ENCODE results near the gene IER2.
"Not testable (repeated sequence)": the region's sequence is repeated elsewhere in the genome, so short reads cannot be mapped to it uniquely, and the experiment has no call there.

The IER2 gene

DNA sequence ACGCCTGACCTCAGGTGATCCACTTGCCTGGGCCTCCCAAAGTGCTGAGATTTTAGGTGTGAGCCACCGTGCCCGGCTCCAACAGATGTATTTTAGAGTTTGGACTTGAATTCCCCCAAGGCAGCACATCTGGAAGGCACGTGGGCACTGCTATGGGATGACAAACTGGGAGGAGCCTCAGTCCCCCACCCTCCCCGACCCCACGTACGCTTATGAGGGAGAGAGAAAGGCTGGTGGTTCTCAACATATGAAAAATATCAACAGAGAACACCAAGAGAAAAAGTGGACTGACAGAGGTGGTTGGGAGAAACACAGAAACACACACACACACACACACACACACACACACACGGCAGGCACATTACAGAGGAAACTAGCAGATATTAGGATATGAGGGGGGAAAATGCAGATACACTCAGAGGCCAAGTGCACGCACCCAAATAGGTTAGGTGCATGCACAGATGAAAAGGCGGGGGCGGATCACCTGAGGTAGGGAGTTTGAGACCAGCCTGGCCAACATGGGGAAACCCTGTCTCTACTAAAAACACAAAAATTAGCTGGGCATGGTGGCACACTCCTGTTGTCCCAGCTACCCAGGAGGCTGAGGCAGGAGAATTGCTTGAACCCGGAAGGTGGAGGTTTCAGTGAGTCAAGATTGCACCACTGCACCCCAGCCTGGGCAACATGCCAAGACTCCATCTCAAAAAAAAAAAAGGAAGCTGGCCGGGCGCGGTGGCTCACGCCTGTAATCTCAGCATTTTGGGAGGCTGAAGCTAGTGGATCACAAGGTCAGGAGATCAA is 3.2 kb upstream of the IER2 start:
- DNase-seq = no peak

DNA sequence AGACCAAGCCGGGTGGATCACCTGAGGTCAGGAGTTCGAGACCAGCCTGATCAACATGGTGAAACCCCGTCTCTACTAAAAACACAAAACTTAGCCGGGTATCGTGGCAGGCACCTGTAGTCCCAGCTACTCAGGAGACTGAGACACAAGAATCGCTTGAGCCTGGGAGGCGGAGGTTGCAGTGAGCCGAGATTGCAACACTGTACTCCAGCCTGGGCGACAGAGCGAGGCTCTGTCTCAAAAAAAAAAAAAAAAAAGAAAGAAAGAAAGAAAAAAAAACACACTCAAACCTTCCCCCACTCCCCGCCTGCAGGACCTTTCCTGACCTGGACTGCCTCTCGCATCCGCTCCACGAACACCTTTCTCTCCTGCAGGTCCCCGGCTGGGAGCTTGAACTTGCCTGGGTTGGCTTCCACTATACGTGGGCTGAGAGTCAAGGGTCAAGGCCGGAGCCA is 1.0 kb upstream of the IER2 start:
- not testable (repeated sequence) for DNase-seq

DNA sequence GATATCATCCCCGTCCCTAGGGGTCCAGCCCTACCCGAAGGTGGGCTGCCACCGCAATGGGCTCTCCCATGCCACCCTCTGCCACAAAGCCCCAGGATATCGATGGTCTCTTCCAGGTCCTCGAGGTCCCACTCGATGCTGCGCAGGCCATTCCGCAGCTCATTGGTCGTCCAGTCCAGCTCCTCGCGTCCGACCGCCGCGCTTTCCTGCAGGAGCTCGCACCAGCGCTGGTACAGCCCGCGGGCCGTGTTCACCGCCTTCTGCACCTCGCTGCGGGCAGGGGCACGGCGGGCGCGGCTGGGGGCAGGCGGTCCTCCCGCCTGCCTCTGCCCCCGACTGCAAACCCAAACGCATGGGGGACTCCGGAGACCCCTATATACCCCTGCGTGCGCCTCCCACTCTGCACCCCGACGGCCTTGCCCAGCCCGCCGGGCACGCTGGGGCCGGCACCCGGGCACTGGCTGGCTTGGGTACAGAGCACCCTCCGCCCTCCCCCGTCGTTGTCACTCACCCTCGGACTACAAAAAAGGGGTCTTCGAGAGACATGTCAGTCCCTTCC is 504 bp upstream of the IER2 start:
- DNase-seq = peak; percentile 67

DNA sequence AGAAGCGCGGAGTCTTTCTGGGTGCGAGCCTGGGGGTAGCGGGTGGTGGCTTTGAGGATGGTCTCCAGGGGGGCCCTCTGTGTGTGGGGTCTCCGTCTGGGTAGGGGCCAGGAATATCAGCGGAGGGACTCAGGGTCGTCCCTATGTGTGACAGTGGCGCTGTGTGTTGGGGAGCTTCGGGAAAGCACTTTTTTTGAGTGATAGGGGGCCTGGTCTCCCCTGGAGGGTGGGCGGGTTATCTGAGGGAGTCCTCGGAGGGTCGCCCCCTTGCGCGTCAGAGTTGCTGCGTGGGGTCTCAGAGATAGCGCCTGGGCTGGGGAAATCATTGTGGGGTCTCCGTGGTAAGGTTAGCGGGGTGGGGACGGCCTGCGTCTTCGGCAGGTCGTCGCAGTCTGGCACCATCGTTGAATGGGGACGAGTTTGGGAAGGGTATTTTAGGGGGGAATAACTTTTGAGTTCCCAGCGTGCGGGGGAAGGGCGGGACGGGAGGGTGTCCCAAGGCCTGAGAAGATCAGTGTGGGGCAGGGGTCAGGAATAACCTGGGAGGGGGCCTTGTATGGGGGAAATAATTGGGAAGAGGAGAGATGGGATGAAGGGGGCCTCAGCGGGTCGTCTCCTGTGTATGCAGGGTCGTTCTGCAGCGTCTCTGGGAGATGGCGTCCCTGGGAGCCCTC is 857 bp downstream of the IER2 start:
- peak; percentile 62 for DNase-seq

DNA sequence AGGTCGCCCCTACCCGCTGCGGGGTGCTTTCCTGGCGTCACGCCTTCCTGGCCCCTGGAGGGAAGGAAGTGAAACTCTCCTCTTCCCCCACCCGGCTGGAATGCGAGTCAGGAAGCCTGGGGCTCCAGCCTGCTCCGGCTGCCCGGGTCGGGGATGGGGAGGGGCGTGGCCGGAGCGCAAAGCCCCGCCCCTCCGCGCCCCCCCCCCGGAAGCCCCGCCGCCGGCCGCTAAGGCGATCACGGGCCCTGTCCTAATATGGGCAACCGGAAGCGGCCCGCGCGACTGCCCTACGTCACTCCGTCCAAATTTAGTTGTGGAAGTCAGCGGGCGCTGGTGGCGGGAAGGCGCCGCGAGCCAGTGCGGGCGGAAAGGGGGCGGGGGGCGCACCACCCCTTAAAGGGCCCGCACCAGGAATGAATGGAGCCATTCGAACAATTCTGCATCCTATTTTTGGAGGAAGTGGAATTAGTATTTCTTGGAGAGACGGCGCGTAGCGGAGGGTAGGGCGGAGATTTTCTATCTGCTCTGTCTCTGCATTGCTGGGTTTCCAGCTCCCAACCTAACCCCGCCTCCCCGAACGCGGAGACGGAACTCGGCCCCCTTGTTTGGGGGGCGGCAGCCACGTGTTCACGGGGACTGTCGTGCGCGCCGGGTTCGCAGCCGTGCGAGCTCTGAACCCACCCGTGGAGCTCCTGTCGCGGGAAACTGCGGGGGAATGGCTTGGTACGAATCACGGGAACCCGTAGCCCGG is 1.6 kb downstream of the IER2 start:
- peak; percentile 99 for DNase-seq

DNA sequence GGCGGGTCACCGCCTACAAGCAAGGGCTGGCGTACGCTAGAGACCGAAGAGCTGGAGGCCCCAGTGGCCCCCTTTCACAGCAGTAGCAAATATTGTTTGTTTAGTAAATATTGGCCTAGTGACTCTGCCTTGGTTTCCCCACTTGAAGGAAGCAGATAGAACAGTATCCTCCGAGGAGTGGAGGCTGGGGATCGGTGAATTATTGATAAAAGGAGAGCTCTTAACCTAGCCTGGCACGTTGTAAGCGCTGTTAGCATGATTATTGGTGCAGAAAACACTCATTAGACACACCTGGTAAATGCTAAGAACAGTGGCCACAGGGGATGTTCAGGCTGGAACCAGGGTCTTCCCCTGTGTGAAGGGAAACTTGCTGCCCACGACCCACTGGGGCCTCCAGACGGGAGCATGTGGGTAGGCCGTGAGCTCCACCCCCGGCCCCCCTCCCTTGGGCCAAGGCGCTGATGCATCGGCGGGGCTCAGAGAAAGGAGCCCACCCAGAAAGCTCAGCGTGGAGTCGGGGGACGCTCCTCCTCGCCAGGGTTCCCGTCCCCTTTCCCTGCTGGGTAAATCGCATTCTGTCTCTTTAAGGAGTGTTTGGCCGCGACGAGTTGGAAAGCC is 2.3 kb downstream of the IER2 start:
- DNase-seq = peak; percentile 99

DNA sequence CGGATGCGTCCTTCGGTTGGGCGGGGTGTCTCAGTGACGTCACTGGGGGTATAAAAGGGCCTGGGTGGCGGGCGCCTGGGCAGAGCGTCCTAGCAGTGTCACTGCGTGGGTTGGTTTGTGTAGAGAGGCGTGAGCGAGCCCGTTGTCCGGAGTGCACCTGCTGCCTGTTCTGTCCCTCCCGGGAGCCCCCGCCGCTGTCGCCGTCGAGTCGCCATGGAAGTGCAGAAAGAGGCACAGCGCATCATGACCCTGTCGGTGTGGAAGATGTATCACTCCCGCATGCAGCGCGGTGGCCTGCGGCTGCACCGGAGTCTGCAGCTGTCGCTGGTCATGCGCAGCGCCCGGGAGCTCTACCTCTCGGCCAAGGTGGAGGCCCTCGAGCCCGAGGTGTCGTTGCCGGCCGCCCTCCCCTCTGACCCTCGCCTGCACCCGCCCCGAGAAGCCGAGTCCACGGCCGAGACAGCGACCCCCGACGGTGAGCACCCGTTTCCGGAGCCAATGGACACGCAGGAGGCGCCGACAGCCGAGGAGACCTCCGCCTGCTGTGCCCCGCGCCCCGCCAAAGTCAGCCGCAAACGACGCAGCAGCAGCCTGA is 2.9 kb downstream of the IER2 start:
- DNase-seq = no peak

DNA sequence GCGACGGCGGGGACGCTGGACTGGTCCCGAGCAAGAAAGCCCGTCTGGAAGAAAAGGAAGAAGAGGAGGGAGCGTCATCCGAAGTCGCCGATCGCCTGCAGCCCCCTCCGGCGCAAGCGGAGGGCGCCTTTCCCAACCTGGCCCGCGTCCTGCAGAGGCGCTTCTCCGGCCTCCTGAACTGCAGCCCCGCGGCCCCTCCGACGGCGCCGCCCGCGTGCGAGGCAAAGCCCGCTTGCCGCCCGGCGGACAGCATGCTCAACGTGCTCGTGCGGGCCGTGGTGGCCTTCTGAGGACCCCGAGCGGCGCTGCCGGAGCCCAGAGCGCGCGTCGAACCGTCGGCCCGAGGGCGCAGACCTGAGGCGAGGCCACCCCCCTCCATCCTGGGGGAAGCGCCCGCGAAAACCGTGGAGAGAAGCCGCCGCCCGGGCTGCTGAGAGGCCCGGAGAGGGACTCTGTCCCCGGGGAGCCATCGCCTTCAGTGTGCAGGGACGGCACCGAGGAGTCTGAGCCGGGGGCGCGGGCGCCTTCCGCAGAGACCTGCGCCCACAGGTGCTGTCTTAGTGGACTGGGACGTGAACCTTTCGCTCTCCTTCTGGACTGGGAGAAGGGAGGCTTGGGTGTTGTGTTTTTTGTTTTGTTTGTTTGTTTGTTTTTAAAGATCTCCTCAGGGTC is 3.5 kb downstream of the IER2 start:
- DNase-seq = peak; percentile 80

DNA sequence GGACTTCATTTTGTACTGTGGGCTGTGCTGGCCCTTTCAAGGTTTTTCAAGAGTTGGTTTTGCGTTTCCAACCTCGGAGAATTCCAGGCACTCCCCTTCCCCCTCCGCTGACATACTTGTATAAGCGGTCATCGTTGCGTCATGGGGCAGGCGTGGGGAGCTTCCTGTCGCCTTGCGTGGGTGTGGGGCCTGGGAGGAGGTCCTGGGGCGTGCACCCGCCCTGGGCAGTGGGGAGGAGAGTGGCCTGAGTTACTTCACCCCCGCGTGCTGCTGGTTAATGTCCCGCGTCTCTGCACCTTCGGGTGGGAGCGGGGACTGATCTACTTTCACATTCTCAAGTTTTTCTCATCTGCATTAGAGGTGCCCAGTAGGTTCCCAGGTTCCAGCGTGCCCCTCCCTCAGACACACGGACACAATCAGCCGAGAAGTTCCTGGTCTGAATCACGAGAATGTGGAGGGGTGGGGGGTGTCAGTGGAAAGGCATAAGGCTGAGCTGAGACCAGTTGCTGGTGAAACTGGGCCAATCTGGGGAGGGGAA is 4.1 kb downstream of the IER2 start:
- DNase-seq = peak; percentile 77

DNA sequence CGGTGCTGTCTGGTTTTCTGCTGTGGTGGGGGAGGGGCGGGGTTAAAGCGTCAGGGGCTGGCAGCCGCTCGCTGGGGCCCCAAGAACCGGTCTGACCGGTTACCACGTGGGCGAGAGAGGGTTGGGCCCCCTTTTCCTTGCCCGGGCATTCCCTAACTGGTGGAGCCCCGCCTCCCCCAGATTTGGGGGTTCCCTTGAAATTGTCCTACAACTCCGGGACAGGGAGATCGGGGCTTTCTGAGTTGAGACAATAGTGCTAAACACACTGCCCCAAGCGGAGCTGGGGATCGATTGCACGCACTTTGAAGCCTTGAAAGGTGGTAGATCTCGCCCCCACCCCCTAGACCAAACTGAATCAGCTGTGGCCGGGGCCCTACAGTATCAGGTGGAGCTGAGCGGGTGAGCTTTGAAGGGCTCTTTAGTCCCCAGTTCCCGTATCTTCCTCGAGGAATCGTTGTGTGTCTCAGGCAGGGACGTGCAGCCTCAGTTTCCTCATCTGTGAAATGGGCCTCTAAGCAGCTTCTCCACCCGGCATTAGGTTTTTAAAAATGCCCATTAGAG is 4.8 kb downstream of the IER2 start:
- DNase-seq = peak; percentile 78

DNA sequence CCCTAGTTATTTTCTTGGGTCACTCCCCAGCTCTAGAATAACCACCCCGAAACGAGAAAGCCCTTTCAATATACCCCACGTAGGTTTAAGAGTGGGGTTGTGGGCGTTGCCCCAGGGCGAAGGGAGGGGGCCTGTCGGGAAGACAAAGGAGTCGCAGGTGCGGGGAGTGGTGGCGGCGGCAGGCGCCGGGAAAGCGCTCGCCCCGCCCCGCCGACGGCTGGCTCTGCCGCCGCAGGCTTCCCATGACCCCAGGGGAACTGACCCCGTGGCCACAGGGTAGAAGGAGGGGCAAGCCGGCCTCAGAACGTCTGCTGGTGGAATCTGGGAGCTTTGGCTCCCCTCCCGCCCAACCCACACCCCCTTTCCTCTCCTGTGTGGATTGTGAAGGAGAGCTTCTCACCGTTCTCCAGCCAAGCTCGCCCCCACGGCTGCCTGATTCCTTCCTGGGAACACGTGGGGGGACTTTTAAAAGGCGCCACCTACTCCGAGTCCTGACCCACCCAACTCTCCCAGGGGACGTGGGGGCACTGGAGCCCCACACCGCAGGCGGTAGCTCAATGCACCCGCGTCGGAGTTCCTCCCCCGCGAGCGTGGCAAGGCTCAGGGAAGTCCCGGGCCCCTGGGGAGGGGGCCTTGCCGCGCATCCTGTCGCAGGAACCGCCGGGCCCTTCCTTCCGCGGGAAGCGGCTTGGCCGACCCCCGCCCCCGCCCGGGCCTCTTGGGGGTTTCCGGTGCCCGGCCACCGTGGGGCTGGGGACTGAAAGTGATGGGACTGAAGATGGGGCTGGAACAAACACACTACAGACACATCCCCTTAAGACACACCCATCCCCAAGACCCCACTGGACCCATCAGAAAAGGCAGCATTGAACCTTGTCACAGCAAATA is 5.5 kb downstream of the IER2 start:
- DNase-seq = peak; percentile 87

DNA sequence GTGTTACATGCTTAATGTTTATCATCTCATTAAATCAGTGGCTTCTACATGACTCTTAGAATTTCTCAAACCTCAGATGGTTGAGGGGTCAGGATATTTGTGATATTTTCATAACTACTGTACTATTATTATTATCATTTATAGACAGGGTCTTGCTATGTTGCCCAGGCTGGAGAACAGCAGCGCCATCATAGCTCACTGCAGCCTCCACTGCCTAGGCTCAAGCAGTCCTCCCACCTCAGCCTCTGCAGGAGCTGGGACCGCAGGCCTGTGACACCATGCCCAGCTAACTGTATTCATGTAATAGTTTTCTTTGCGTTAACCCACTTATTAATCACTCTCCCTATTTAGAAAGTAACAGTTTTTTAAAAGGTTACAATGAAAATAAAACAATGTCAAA is 9.5 kb downstream of the IER2 start:
- no peak for DNase-seq

DNA sequence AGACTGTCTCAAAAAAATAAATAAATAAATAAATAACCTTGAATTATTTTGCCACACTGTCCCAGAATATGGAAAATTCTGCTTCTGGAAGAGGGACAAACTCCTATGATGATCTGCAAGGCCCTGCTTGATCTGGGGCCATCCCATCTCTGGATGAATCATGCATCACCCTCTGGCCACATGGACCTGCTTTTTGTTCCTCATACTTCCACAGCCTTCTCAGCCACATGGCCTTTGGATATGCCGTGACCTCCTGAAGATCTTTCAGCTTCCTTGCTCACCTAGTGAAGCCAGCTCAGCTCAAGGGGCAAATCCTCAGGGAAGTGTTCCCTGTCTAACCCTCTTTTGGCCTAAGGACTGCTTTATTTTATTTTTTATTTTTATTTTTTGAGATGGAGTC is 10.3 kb downstream of the IER2 start:
- no peak for DNase-seq

DNA sequence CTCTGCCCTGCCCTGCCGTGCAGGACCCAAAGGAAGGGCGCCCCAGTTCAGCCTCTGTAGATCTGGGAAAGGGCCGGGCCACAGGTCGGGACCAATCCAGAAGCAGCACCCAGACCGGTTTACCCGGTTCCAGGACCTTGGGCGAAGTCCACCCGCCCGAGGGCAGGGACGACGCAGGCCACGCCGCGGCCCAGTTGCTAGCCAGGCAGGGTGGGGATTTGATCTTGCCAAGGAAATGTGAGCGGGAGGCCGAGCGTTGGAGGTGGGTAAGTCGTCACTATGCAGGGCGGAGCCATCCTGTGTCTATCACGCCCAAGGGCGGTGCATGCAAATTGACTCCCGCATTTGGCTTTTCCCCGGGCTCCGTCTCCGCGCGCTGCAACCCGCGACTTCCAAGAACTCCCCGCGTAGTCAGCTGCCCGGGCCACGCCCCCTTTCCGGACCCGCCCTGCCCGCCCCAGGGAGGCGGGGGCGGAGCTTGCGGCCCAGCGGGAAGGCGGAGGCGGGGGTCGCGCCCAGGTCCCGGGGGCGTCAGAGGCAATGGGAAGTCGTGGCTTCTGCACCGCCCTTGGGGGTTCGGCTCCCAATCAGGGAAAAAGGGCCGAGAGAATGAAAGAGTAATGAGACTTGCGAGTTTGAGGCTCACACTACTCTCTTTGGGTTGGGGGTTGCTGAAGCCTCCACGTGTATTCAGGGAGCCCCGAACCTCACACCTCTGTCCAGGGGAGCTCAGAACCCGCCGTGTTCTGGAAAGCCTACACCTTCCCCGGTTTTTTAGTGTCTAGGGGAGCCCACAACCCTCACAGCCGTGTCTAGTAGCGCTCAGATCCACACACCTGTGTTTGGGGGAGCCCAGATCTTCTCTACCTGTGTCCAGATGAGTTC is 12.8 kb downstream of the IER2 start:
- peak; percentile 100 for DNase-seq

DNA sequence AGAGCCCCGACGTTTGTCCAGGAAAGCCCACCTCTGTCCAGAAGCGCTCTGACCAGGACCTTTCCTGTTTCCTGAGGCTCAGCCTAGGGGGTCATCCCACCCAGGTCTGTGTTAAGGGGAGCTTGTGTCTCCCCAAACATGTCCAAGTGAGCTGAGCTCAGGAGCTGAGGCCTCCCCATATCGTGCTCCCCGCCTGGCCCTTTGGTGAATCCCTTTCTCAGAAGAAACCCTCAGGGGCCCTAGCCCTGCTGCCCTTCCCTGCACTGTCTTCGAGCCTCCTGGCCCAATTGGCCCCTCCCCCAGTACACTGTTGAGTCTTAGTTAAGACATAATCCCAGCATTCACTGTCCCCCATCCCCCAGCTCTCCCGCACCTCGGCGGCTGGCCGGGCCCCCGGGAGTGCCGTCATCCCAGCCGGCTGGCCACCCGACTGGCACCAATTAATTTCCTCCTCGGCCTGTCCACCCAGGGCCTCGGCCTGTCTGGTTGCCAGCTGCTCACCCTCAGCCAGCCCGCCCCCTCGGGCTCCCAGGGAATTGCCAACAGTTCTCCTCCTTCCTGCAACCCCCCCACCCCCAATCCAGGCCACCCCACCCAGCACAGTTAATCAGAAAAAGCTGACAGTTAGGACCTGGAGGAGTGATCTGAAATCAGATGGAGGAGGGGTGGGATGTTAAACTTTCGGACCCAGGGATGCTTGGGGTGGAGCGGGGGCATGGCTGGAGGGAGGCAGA is 13.6 kb downstream of the IER2 start:
- DNase-seq = peak; percentile 100

DNA sequence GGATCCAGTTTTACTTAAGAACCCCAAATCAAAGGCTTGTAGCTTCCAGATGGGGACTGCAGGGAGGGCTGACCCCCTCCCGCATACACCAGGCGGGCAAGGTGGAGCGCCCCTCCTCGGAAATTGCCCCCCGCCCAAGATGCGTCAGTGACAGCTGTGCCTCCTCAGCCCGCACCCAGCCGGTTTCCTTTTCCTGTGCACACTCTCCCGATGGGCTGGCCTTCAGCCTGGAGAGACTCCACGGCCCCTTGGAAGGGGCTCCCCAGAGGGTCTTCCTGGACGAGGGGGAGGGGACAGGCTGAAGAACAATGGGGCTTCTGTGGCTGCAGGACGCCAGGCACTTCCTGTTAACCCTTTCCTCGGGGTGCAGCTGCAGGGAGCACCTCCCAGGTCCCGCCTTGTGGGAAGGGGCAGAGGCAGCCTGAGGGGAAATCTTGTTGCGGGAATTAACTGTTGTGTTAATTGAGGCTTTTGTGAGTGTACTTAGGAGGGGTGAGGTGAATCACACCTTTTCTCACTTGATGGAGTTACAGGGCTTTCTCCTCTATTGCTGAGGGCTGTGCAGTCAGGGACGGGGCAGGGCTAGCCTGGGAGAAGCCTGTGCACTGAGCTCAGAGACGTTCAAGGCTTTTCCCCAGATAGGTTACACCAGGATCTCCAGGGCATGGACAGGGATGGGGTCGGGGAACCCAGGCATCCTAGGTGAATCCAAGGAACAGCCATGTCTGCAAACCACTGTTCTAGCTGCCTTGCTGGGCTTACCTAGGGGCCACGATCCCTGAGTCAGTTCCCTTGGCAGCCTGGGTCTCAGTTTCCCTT is 14.3 kb downstream of the IER2 start:
- DNase-seq = peak; percentile 100
